HCT116 (cell line): ENCODE measurements around the gene CCDC159.

Source experiments
- MAX ChIP-seq: IDR thresholded peaks from 2 replicates; pipeline ENCODE4 v1.6.1; 2012
- TCF7L2 ChIP-seq: IDR thresholded peaks from 2 replicates; pipeline ENCODE4 v1.7.0; 2011; ENCODE audit warnings: borderline replicate concordance, inconsistent platforms; ENCODE audit not compliant: insufficient read depth, insufficient read length; ENCODE audit errors: extremely low read depth
- ZBTB33 ChIP-seq: IDR thresholded peaks from 2 replicates; pipeline ENCODE4 v1.6.1; 2011; ENCODE audit warnings: mild to moderate bottlenecking, low read length, moderate library complexity; ENCODE audit not compliant: insufficient replicate concordance; ENCODE audit errors: extremely low read depth

GRCh38 chr19:11347546-11348039 is 1.3 kb downstream of the CCDC159 start:
- TF ChIP-seq TCF7L2 (no peak), ZBTB33 (no peak), MAX (no peak)
